GM20000 (cell line): ENCODE results near the gene MPRIP.
"Not testable (repeated sequence)": the region's sequence is repeated elsewhere in the genome, so short reads cannot be mapped to it uniquely, and the experiment has no call there.

ENCODE experiments used
- DNase-seq: peaks from one replicate; pipeline ENCODE4 v3.0.0; 2012; ENCODE audit warnings: low spot score
- CTCF ChIP-seq: IDR thresholded peaks from 2 replicates; pipeline ENCODE4 v1.5.1; 2012; ENCODE audit warnings: mild to moderate bottlenecking, control low read depth; ENCODE audit errors: extremely low read depth, missing control alignments

MPRIP gene

DNA sequence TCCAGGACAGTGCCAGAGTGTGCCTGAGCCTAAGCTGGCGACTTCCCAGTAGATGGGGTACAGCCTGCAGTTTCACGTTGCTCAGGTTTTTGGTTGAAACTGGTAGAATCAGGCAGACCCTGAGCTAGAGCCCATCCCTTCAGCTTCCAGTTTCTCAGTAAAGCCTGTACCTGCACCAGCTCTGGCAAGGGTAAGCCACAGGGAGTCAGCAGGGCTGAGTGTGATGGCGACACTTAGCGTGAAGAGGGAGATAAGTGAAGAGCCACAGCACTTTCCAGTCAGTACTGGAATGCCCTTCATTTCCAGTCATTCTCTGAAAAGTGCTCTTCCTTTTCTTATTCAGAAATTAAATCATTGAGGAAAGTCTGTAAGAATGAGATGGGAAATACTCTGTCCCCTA is 141.5 kb downstream of the MPRIP start:
- no peak for TF ChIP-seq CTCF
- DNase-seq, result no peak

- not testable (repeated sequence) for DNase-seq
Observed at GRCh38 chr17:17184985-17185757, 142.9 kb downstream of the MPRIP start.

- peak; percentile 61 for DNase-seq
- TF ChIP-seq CTCF, result no peak
Observed at GRCh38 chr17:17186051-17186450, 143.8 kb downstream of the MPRIP start.

DNA sequence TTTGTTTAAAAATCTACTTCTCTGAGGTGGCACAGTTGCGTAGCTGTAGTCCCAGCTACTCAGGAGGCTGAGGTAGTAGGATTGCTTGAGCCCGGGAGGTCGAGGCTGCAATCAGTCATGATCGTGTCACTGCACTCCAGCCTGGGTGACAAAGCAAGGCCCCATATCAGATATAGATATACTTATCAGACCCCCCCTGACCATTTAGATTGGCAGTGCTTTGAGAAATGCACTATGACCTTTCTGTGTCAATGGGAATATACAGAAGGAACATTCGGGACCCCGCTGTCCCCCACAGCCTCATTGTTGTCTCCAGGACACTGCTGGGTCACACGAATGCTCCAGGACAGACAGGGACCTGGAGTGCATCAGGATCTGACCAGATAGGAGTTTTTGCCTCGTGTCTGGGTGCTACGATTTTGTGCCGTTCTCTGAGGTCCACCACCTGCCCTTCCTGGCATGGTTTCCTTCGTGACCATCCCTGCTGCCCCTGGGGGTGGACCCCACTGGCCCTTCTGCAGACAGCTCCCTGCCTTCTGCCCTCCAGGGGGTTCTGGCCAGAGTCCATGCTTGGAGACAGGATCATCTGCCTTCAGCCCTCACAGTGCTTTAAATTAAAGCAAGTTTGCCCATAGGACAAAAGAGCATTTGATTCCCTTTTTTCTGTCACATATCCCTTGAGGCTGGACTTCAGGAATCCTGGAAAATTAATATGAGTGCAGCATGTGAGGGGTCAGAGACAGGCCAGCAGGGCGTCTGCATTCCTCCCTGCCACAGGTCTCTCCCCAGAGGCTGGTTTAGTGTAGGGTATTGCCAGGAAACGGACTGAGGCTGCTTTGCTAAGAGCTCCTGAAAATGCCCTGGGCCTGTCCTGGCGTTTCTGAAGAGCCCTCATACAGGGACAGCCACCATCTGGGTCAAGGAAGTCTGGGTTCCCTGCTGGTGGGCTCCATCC is 144.6 kb downstream of the MPRIP start:
- no peak for TF ChIP-seq CTCF
- DNase-seq, result no peak

- no peak for DNase-seq
- TF ChIP-seq CTCF, result no peak
Observed at GRCh38 chr17:17188586-17188985, 146.3 kb downstream of the MPRIP start.

GRCh38 chr17:17189559-17189958 is 147.3 kb downstream of the MPRIP start:
- DNase-seq, result no peak

GRCh38 chr17:17190188-17190587 is 147.9 kb downstream of the MPRIP start:
- TF ChIP-seq CTCF, result no peak
- no peak for DNase-seq

More at GRCh38 chr17:17189559-17189958, 147.3 kb downstream of the MPRIP start:
- no peak for TF ChIP-seq CTCF
